ENCODE measurements around the gene RNF168. TPM values are rescaled to one million over a fixed set of nuclear protein-coding genes. Genes with fewer than 3 reads are reported as not detected.
A peak's percentile ranks its signal among the peaks of the same experiment; 100 is the strongest.

The RNF168 gene
- polyA plus RNA-seq, 2 of the 4 experiments (the other 2 are of a cell fraction): 3.8 to 5.9 TPM

GRCh38 chr3:196528639-196529233 is 25.2 kb upstream of the RNF168 start (continued):
- TF ChIP-seq CBX2 (IDR thresholded peaks at IDR 0.05; ENCODE audit: borderline replicate concordance, low read depth) (no peak), ATOH8 (CRISPR knock-in tag; IDR thresholded peaks at IDR 0.05; ENCODE audit: low read depth) (no peak), TFCP2L1 (CRISPR knock-in tag; IDR thresholded peaks at IDR 0.05) (no peak), HDAC2 (IDR thresholded peaks at IDR 0.05) (no peak), ZFP36 (IDR thresholded peaks at IDR 0.05; ENCODE audit: borderline replicate concordance, partially characterized antibody) (no peak), PHF8 (IDR thresholded peaks at IDR 0.05; ENCODE audit: borderline replicate concordance, low read depth) (peak; percentile 56; the same call in 1 of the 2 replicates), FOSB (CRISPR knock-in tag; IDR thresholded peaks at IDR 0.05) (no peak), RFX5 (IDR thresholded peaks at IDR 0.05) (no peak), NFE2L2 (conservative IDR thresholded peaks at IDR 0.05; ENCODE audit: low read length) (no peak), HEYL (CRISPR knock-in tag; IDR thresholded peaks at IDR 0.05) (no peak), ZNF302 (CRISPR knock-in tag; IDR thresholded peaks at IDR 0.05) (no peak), MAFK (IDR thresholded peaks at IDR 0.05; ENCODE audit: partially characterized antibody) (no peak), CEBPB (IDR thresholded peaks at IDR 0.05) (no peak), JUNB (IDR thresholded peaks at IDR 0.05) (no peak), ESRRA (IDR thresholded peaks at IDR 0.05; ENCODE audit: borderline replicate concordance, low read length) (no peak), MAZ (IDR thresholded peaks at IDR 0.05; ENCODE audit: borderline replicate concordance, low read depth, low read length) (no peak), BCL3 (IDR thresholded peaks at IDR 0.05) (no peak), RCOR1 (IDR thresholded peaks at IDR 0.05; ENCODE audit: low read depth, low read length) (no peak), CTCF (IDR thresholded peaks at IDR 0.05) (peak; percentile 79), GATA3 (IDR thresholded peaks at IDR 0.05; ENCODE audit: borderline replicate concordance) (no peak), REST (IDR thresholded peaks at IDR 0.05) (no peak), EHF (CRISPR knock-in tag; IDR thresholded peaks at IDR 0.05) (no peak), RARB (CRISPR knock-in tag; IDR thresholded peaks at IDR 0.05) (no peak), POLR2AphosphoS2 (conservative IDR thresholded peaks at IDR 0.05; ENCODE audit: low read length) (no peak), KDM5A (IDR thresholded peaks at IDR 0.05) (no peak), ZSCAN20 (CRISPR knock-in tag; IDR thresholded peaks at IDR 0.05) (no peak), EHMT2 (IDR thresholded peaks at IDR 0.05; ENCODE audit: low read depth) (no peak)
- TF ChIP-seq, protein P1, sequence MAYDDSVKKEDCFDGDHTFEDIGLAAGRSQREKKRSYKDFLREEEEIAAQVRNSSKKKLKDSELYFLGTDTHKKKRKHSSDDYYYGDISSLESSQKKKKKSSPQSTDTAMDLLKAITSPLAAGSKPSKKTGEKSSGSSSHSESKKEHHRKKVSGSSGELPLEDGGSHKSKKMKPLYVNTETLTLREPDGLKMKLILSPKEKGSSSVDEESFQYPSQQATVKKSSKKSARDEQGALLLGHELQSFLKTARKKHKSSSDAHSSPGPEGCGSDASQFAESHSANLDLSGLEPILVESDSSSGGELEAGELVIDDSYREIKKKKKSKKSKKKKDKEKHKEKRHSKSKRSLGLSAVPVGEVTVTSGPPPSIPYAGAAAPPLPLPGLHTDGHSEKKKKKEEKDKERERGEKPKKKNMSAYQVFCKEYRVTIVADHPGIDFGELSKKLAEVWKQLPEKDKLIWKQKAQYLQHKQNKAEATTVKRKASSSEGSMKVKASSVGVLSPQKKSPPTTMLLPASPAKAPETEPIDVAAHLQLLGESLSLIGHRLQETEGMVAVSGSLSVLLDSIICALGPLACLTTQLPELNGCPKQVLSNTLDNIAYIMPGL (CRISPR knock-in tag; IDR thresholded peaks at IDR 0.05; ENCODE audit: borderline replicate concordance): no peak
- TF ChIP-seq, protein P2, sequence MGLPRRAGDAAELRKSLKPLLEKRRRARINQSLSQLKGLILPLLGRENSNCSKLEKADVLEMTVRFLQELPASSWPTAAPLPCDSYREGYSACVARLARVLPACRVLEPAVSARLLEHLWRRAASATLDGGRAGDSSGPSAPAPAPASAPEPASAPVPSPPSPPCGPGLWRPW (IDR thresholded peaks at IDR 0.05): no peak
- TF ChIP-seq, protein P3, sequence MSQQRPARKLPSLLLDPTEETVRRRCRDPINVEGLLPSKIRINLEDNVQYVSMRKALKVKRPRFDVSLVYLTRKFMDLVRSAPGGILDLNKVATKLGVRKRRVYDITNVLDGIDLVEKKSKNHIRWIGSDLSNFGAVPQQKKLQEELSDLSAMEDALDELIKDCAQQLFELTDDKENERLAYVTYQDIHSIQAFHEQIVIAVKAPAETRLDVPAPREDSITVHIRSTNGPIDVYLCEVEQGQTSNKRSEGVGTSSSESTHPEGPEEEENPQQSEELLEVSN (IDR thresholded peaks at IDR 0.05; ENCODE audit: borderline replicate concordance, low read depth): peak; percentile 60; the same call in 1 of the 2 replicates
- TF ChIP-seq, protein P4, sequence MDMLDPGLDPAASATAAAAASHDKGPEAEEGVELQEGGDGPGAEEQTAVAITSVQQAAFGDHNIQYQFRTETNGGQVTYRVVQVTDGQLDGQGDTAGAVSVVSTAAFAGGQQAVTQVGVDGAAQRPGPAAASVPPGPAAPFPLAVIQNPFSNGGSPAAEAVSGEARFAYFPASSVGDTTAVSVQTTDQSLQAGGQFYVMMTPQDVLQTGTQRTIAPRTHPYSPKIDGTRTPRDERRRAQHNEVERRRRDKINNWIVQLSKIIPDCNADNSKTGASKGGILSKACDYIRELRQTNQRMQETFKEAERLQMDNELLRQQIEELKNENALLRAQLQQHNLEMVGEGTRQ (IDR thresholded peaks at IDR 0.05): no peak
